Mesenchymal stem cell (in vitro differentiated cells and primary cell): Measurements from ENCODE around the gene TUBB4B.
A peak's percentile ranks its signal among the peaks of the same experiment; 100 is the strongest.

Experiments used
- DNase-seq: peaks from one replicate; pipeline ENCODE4 v3.0.0-alpha.2; 2013
- H2AFZ ChIP-seq: one replicate; pipeline ENCODE4 v1.6.1; 2013; ENCODE audit warnings: low read depth, mild to moderate bottlenecking, control low read depth, inconsistent platforms, low read length, moderate library complexity
- H2AK5ac ChIP-seq: 2 replicates; pipeline ENCODE4 v1.6.1; 2013; ENCODE audit warnings: low read length, moderate library complexity, mild to moderate bottlenecking, inconsistent platforms; ENCODE audit not compliant: severe bottlenecking
- H2BK120ac ChIP-seq: one replicate; pipeline ENCODE4 v1.6.1; 2013; ENCODE audit warnings: low read depth, mild to moderate bottlenecking, inconsistent platforms, low read length, moderate library complexity
- H2BK12ac ChIP-seq, 2 experiments: one replicate each; pipeline ENCODE4 v1.6.1; 2013; ENCODE audit warnings: inconsistent platforms in 2 of 2, low read length in 2 of 2, mild to moderate bottlenecking in 2 of 2, moderate library complexity in 2 of 2, control low read depth in 1 of 2
- H2BK15ac ChIP-seq: one replicate; pipeline ENCODE4 v1.6.1; 2013; ENCODE audit warnings: mild to moderate bottlenecking, low read depth, inconsistent platforms; ENCODE audit not compliant: poor library complexity, severe bottlenecking
- H2BK5ac ChIP-seq: 2 replicates; pipeline ENCODE4 v1.6.1; 2013; ENCODE audit warnings: low read depth, mild to moderate bottlenecking, low read length, control low read depth, inconsistent platforms; ENCODE audit not compliant: poor library complexity, severe bottlenecking
- H3K14ac ChIP-seq, 2 experiments: one replicate each; pipeline ENCODE4 v1.6.1; 2013; ENCODE audit warnings: inconsistent platforms in 2 of 2, low read length in 2 of 2, control low read depth in 1 of 2, mild to moderate bottlenecking in 1 of 2, moderate library complexity in 1 of 2
- H3K18ac ChIP-seq, 2 experiments: one replicate each; pipeline ENCODE4 v1.6.1; 2013; ENCODE audit warnings: inconsistent platforms in 2 of 2, low read length in 2 of 2, control low read depth in 1 of 2, low read depth in 1 of 2, mild to moderate bottlenecking in 1 of 2
- H3K23ac ChIP-seq, 2 experiments: one replicate each; pipeline ENCODE4 v1.6.1; 2013; ENCODE audit warnings: inconsistent platforms in 2 of 2, low read length in 2 of 2, mild to moderate bottlenecking in 2 of 2, moderate library complexity in 2 of 2, control low read depth in 1 of 2
- H3K27ac ChIP-seq: 2 replicates; pipeline ENCODE4 v1.5.1; 2013; ENCODE audit warnings: mild to moderate bottlenecking, moderate library complexity, low read length, control low read depth, inconsistent platforms; ENCODE audit not compliant: poor library complexity, severe bottlenecking
- H3K27me3 ChIP-seq, 2 experiments: 2 replicates each; pipeline versions ENCODE4 v1.6.1 to v1.7.0; 2013; ENCODE audit warnings: low read length in 2 of 2, mild to moderate bottlenecking in 2 of 2, moderate library complexity in 2 of 2, control low read depth in 1 of 2, inconsistent platforms in 1 of 2; ENCODE audit not compliant: control insufficient read depth in 1 of 2, insufficient read depth in 1 of 2
- H3K36me3 ChIP-seq, 2 experiments: 2 replicates each; pipeline versions ENCODE4 v1.6.1 to v1.7.0; 2013; ENCODE audit warnings: low read length in 2 of 2, control low read depth in 1 of 2, inconsistent platforms in 1 of 2, low read depth in 1 of 2, mild to moderate bottlenecking in 1 of 2; ENCODE audit not compliant: insufficient read depth in 2 of 2, control insufficient read depth in 1 of 2
- H3K4ac ChIP-seq, 2 experiments: one replicate each; pipeline ENCODE4 v1.6.1; 2013; ENCODE audit warnings: inconsistent platforms in 2 of 2, low read length in 2 of 2, mild to moderate bottlenecking in 2 of 2, moderate library complexity in 2 of 2, control low read depth in 1 of 2, low read depth in 1 of 2
- H3K4me1 ChIP-seq: 2 replicates; pipeline ENCODE4 v1.6.1; 2013; ENCODE audit warnings: low read depth, low read length, control low read depth; ENCODE audit not compliant: control insufficient read depth, insufficient read depth
- H3K4me2 ChIP-seq: 2 replicates; pipeline ENCODE4 v1.6.1; 2013; ENCODE audit warnings: low read length, mild to moderate bottlenecking, inconsistent platforms; ENCODE audit not compliant: poor library complexity, severe bottlenecking
- H3K4me3 ChIP-seq, 2 experiments: 2 replicates each; pipeline versions ENCODE4 v1.5.1 to v1.7.0; 2013; ENCODE audit warnings: low read length in 2 of 2, mild to moderate bottlenecking in 2 of 2, control low read depth in 1 of 2, low read depth in 1 of 2; ENCODE audit not compliant: insufficient read depth in 1 of 2
- H3K79me1 ChIP-seq: replicated peaks from 2 replicates; pipeline ENCODE4 v1.6.1; 2013; ENCODE audit warnings: mild to moderate bottlenecking, control low read depth, low read length, inconsistent platforms; ENCODE audit not compliant: poor library complexity, severe bottlenecking
- H3K9ac ChIP-seq: 2 replicates; pipeline ENCODE4 v1.7.0; 2013; ENCODE audit warnings: mild to moderate bottlenecking, low read length, moderate library complexity
- H3K9me3 ChIP-seq: 2 replicates; pipeline ENCODE4 v1.7.0; 2013; ENCODE audit warnings: mild to moderate bottlenecking, low read length; ENCODE audit not compliant: control insufficient read depth
- H4K8ac ChIP-seq: one replicate; pipeline ENCODE4 v1.6.1; 2013; ENCODE audit warnings: inconsistent platforms, mild to moderate bottlenecking, low read length, moderate library complexity
- H4K91ac ChIP-seq: one replicate; pipeline ENCODE4 v1.6.1; 2013; ENCODE audit warnings: mild to moderate bottlenecking, low read length, inconsistent platforms
- WGBS: methylation state at CpG from one replicate; pipeline ENCODE4 v1.1.7; 2013; ENCODE audit warnings: mixed read lengths; 5-methylcytosine and 5-hydroxymethylcytosine counted together

TUBB4B gene

DNA sequence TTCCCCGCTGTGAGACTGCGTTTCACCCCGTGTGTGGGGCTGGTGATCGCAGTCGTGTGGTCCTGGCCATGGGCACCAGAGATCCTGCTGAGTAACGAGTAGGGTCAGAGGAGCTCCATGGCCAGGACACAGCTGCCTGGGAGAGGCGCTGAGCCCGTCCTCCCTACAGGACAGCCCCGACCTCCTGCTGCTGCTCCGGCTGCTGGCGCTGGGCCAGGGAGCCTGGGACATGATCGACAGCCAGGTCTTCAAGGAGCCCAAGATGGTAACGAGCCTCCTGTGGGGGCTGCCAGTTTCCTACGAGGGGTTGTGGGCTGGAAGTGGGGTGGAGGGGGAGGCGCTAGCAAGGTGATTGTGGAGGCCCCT, 25.1 kb downstream of the TUBB4B start:
- H3K27ac ChIP-seq: no peak overlapping the region
- peak overlapping the region; percentile 25 for H4K91ac ChIP-seq
- H2BK15ac ChIP-seq: peak overlapping the region; percentile 12
- H3K4me1 ChIP-seq: peaks cover 23% of the 10 kb centered on the region
- WGBS: 97% methylated on average over 15 of the region's 15 CpGs
- peaks cover 48% of the 10 kb centered on the region for H3K79me1 ChIP-seq
- H3K27me3 ChIP-seq: no peaks in the 10 kb centered on the region
- no peak overlapping the region for H3K18ac ChIP-seq
- H2AFZ ChIP-seq: no peak overlapping the region
- no peak overlapping the region for H2BK120ac ChIP-seq
- peaks cover 67 to 83% of the 10 kb centered on the region in 2 experiments for H3K36me3 ChIP-seq
- no peak overlapping the region for H3K4me2 ChIP-seq
- no peak overlapping the region for H2AK5ac ChIP-seq
- no peak overlapping the region for H3K14ac ChIP-seq
- H3K4ac ChIP-seq: no peak overlapping the region
- H2BK5ac ChIP-seq: no peak overlapping the region
- peak overlapping the region; percentile 24 for H4K8ac ChIP-seq
- DNase-seq: no peak
- H3K4me3 ChIP-seq: no peak overlapping the region
- H3K9ac ChIP-seq: no peak overlapping the region
- peak overlapping the region in 1 of 2 experiments; percentile 73 for H2BK12ac ChIP-seq
- H3K9me3 ChIP-seq: no peaks in the 10 kb centered on the region
- H3K23ac ChIP-seq: no peak overlapping the region

DNA sequence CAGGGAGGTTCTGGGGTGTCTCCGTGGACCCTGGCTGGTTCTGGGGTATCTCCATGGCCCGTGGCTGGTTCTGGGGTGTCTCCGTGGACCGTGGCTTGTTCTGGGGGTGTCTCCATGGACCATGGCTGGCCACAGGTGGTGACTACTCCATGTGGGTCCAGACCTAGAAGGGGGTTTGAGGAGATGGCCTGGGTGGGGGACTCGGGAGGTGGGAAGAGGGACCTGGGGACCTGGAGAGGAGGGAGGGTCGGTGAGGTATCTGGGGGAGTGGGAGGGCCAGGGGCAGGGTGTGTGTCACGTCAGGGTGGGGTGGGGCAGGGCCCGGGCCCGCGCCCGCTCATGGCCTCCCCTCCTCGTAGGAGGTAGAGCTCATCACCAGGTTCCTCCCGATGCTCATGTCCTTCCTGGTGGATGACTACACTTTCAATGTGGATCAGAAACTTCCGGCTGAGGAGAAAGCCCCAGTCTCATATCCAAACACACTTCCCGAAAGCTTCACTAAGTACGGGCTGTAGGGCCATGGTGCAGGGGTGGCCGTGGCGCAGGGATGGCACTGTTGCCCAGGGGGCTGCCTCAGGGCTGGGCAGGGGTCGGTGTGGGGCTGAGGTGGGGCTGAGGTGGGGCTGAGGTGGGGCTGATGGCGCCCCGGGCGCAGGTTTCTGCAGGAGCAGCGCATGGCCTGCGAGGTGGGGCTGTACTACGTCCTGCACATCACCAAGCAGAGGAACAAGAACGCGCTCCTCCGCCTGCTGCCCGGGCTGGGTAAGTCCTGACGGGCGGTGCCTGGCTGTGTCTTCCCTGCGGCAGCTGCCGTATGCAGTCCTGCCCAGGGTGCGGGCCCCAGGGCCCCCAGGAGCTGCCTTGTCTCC, 25.7 kb downstream of the TUBB4B start:
- Histone ChIP-seq H3K23ac (no peak overlapping the region), H3K79me1 (peaks cover 45% of the 10 kb centered on the region), H3K14ac (peak overlapping the region in 1 of 2 experiments; percentile 47), H3K27ac (no peak overlapping the region), H3K4ac (peak overlapping the region in 1 of 2 experiments; percentile 37), H2AFZ (no peak overlapping the region), H3K36me3 (peaks cover 70 to 86% of the 10 kb centered on the region in 2 experiments), H2BK15ac (peak overlapping the region; percentile 12), H2AK5ac (no peak overlapping the region), H2BK120ac (peak overlapping the region; percentile 66), H4K91ac (peak overlapping the region; percentile 57), H3K9ac (no peak overlapping the region), H3K27me3 (no peaks in the 10 kb centered on the region), H3K18ac (peak overlapping the region; percentile 9 to 37), H3K4me3 (no peak overlapping the region), H2BK12ac (peak overlapping the region; percentile 69 to 75), H2BK5ac (no peak overlapping the region), H3K9me3 (no peaks in the 10 kb centered on the region), H3K4me1 (peaks cover 21% of the 10 kb centered on the region), H4K8ac (peak overlapping the region; percentile 46), H3K4me2 (no peak overlapping the region)
- 94% methylated on average over 32 of the region's 34 CpGs for WGBS
- DNase-seq: no peak

DNA sequence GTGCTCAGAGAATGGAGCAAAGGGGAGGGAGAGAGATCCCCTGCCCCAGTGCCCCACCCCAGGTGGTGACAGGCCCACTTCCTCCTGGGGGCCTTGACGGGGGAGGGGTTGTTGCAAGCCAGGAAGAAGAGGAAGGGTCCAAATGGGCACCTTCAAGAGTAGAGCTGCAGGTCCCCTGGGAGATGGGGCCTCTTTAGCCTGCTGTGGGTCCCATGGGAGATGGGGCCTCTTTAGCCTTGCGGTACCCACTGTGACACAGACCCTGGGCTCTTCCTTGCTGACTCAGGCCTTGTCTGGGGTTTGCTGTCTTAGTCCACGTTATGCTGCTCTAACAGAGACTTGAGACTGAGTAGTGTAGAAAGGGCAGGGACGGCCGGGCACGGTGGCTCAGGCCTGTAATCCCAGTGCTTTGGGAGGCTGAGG, 26.9 kb downstream of the TUBB4B start:
- H3K4me3 ChIP-seq: no peak overlapping the region
- no peak overlapping the region for H3K9ac ChIP-seq
- 59% methylated on average over 6 of the region's 6 CpGs for WGBS

DNA sequence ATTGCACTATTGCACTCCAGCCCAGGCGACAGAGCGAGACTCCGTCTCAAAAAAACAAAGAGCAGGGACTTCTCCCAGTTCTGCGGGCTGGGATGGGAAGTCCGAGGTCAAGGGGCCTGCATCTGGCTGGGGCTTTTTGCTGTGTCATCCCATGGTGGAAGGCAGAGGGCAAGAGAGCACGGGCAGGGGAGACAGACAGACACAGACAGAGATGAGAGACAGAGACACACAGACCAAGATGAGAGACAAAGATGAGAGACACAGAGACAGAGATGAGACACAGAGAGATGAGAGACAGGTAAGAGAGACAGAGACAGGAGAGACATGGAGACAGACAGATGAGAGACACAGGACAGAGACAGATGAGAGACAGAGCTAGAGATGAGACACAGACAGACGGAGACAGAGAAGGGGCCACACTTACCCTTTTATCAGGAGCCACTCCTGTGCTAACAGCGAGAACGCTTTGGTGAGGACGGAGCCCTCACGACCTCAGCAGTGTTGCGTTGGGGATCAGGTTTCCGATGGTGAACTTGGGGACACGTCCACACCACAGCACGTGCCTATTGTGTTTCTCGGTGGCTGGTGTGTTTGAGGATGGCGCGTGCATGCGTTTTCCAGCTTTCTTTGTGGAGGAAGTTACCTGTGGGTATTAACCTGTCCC, 27.6 kb downstream of the TUBB4B start:
- 65% methylated on average over 19 of the region's 19 CpGs for WGBS
- Histone ChIP-seq H2BK5ac (no peak overlapping the region), H4K91ac (peak overlapping the region; percentile 99), H4K8ac (peak overlapping the region; percentile 95), H3K4ac (peak overlapping the region; percentile 99 to 100), H2BK120ac (peak overlapping the region; percentile 91), H3K23ac (peak overlapping the region in 1 of 2 experiments; percentile 29), H2BK15ac (peak overlapping the region; percentile 70), H3K4me3 (no peak overlapping the region), H3K4me2 (no peak overlapping the region), H3K36me3 (peaks cover 81 to 92% of the 10 kb centered on the region in 2 experiments), H3K18ac (peak overlapping the region; percentile 96 to 100), H3K9ac (no peak overlapping the region), H3K27ac (no peak overlapping the region), H2AFZ (no peak overlapping the region), H2BK12ac (peak overlapping the region; percentile 99), H3K9me3 (no peaks in the 10 kb centered on the region), H3K27me3 (no peaks in the 10 kb centered on the region), H3K4me1 (peaks cover 22% of the 10 kb centered on the region), H2AK5ac (no peak overlapping the region), H3K14ac (peak overlapping the region in 1 of 2 experiments; percentile 95), H3K79me1 (peaks cover 50% of the 10 kb centered on the region)
- DNase-seq: peak; percentile 91

More for the DNA sequence above, 26.9 kb downstream of the TUBB4B start:
- Histone ChIP-seq H2BK12ac (peak overlapping the region; percentile 65 to 95), H4K91ac (peak overlapping the region; percentile 79), H4K8ac (peak overlapping the region; percentile 88), H2BK15ac (peak overlapping the region; percentile 30), H3K14ac (peak overlapping the region in 1 of 2 experiments; percentile 23), H3K18ac (peak overlapping the region; percentile 23 to 94), H2AFZ (no peak overlapping the region), H2BK5ac (no peak overlapping the region), H3K4me1 (peaks cover 19% of the 10 kb centered on the region), H2BK120ac (peak overlapping the region; percentile 91), H3K79me1 (peaks cover 49% of the 10 kb centered on the region), H3K9me3 (no peaks in the 10 kb centered on the region), H3K23ac (peak overlapping the region in 1 of 2 experiments; percentile 54), H3K4ac (peak overlapping the region; percentile 27 to 45), H3K4me2 (no peak overlapping the region), H3K36me3 (peaks cover 79 to 91% of the 10 kb centered on the region in 2 experiments), H2AK5ac (no peak overlapping the region), H3K27me3 (no peaks in the 10 kb centered on the region), H3K27ac (no peak overlapping the region)
- peak; percentile 79 for DNase-seq
